ENCODE data around the gene HDHD3. TPM values are rescaled to one million over a fixed set of nuclear protein-coding genes. Genes with fewer than 3 reads are reported as not detected.

HDHD3 gene
- total RNA-seq, 1 experiment from 2014 or later: 15.7 TPM

- ATAC-seq: peak; percentile 70
- Mint-ChIP-seq H3K4me3 (no peak overlapping the region), H3K27ac (no peak overlapping the region), H3K36me3 (no peaks in the 10 kb centered on the region), H3K4me1 (peaks cover 15% of the 10 kb centered on the region), H3K27me3 (ENCODE audit: low read depth) (peaks cover 8% of the 10 kb centered on the region), H3K9me3 (no peaks in the 10 kb centered on the region)
- no peak for DNase-seq (ENCODE audit: low spot score)
- POLR2A ChIA-PET: interaction anchor here (0.9 kb wide), 1 partner anchor 15 kb away, joined by 3 read pairs; the partner anchor contains the start of gene WDR31
- TF ChIP-seq ATF3 (CRISPR knock-in tag; conservative IDR thresholded peaks at IDR 0.05) (no peak), ERG (CRISPR knock-in tag; IDR thresholded peaks at IDR 0.05) (no peak), ELF4 (CRISPR knock-in tag; IDR thresholded peaks at IDR 0.05; ENCODE audit: low read depth) (no peak), SMAD3 (CRISPR knock-in tag; IDR thresholded peaks at IDR 0.05; ENCODE audit: borderline replicate concordance) (no peak)
- CTCF ChIA-PET: interaction anchor here (0.7 to 1.0 kb wide), 7 partner anchors 12 to 55 kb away, joined by 3 to 5 read pairs (median 3); partner anchors contain the start of genes ALAD, C9orf43 and POLE3
Observed at GRCh38 chr9:113355040-113355596, 21.7 kb downstream of the HDHD3 start.

- Mint-ChIP-seq H3K27me3 (ENCODE audit: low read depth) (peaks cover 23% of the 10 kb centered on the region), H3K27ac (no peak overlapping the region), H3K4me1 (peaks cover 19% of the 10 kb centered on the region), H3K4me3 (no peak overlapping the region), H3K36me3 (no peaks in the 10 kb centered on the region), H3K9me3 (no peaks in the 10 kb centered on the region)
- DNase-seq (ENCODE audit: low spot score) (no peak), ATAC-seq (no peak)
- no peak for TF ChIP-seq SOX15 (CRISPR knock-in tag; IDR thresholded peaks at IDR 0.05)
- TF ChIP-seq PREB (CRISPR knock-in tag; IDR thresholded peaks at IDR 0.05; ENCODE audit: borderline replicate concordance): no peak
- TF ChIP-seq CREB1 (CRISPR knock-in tag; IDR thresholded peaks at IDR 0.05): no peak
- TF ChIP-seq ZNF232 (CRISPR knock-in tag; IDR thresholded peaks at IDR 0.05): no peak
- no peak for TF ChIP-seq SMAD3 (CRISPR knock-in tag; IDR thresholded peaks at IDR 0.05; ENCODE audit: borderline replicate concordance)
- no peak for TF ChIP-seq ZNF219 (CRISPR knock-in tag; IDR thresholded peaks at IDR 0.05; ENCODE audit: borderline replicate concordance)
- TF ChIP-seq NFE2L1 (CRISPR knock-in tag; IDR thresholded peaks at IDR 0.05): no peak
- TF ChIP-seq KAT7 (CRISPR knock-in tag; IDR thresholded peaks at IDR 0.05; ENCODE audit: borderline replicate concordance): no peak
- ChIA-PET CTCF (no interaction called here), POLR2A (no interaction called here)
Observed at GRCh38 chr9:113352411-113352810, 24.4 kb downstream of the HDHD3 start.

GRCh38 chr9:113352006-113352405 lies 24.8 kb downstream of the HDHD3 start:
- peaks cover 19% of the 10 kb centered on the region for H3K4me1 Mint-ChIP-seq
- no peak overlapping the region for H3K4me3 Mint-ChIP-seq
- no peak overlapping the region for H3K27ac Mint-ChIP-seq
- no peak for ATAC-seq
- H3K9me3 Mint-ChIP-seq: no peaks in the 10 kb centered on the region
- CTCF ChIA-PET: no interaction called here
- POLR2A ChIA-PET: no interaction called here
- H3K36me3 Mint-ChIP-seq: no peaks in the 10 kb centered on the region
- H3K27me3 Mint-ChIP-seq (ENCODE audit: low read depth): peaks cover 27% of the 10 kb centered on the region
- DNase-seq (ENCODE audit: low spot score): no peak
- TF ChIP-seq CDX4 (CRISPR knock-in tag; IDR thresholded peaks at IDR 0.05; ENCODE audit: borderline replicate concordance): no peak
- no peak for TF ChIP-seq ELF4 (CRISPR knock-in tag; IDR thresholded peaks at IDR 0.05; ENCODE audit: low read depth)
- no peak for TF ChIP-seq ZNF396 (CRISPR knock-in tag; IDR thresholded peaks at IDR 0.05; ENCODE audit: borderline replicate concordance)
- no peak for TF ChIP-seq KAT7 (CRISPR knock-in tag; IDR thresholded peaks at IDR 0.05; ENCODE audit: borderline replicate concordance)
- TF ChIP-seq ZNF425 (CRISPR knock-in tag; conservative IDR thresholded peaks at IDR 0.05): no peak
- no peak for TF ChIP-seq FOXP4 (CRISPR knock-in tag; IDR thresholded peaks at IDR 0.05)
- no peak for TF ChIP-seq TEAD1 (CRISPR knock-in tag; IDR thresholded peaks at IDR 0.05)
- TF ChIP-seq E2F1 (CRISPR knock-in tag; IDR thresholded peaks at IDR 0.05): no peak
- TF ChIP-seq GABPB1 (CRISPR knock-in tag; IDR thresholded peaks at IDR 0.05): no peak
- TF ChIP-seq ZBTB43 (CRISPR knock-in tag; IDR thresholded peaks at IDR 0.05): no peak
- no peak for TF ChIP-seq FOXK1 (CRISPR knock-in tag; IDR thresholded peaks at IDR 0.05)
